CD1c-positive myeloid dendritic cell (primary cell): Measurements from ENCODE around the gene CST11.
A peak's percentile ranks its signal among the peaks of the same experiment; 100 is the strongest.

Experiments used
- DNase-seq: peaks from one replicate; pipeline ENCODE4 v3.0.0-alpha.2; 2016; ENCODE audit errors: extremely low spot score

CST11 gene

DNA sequence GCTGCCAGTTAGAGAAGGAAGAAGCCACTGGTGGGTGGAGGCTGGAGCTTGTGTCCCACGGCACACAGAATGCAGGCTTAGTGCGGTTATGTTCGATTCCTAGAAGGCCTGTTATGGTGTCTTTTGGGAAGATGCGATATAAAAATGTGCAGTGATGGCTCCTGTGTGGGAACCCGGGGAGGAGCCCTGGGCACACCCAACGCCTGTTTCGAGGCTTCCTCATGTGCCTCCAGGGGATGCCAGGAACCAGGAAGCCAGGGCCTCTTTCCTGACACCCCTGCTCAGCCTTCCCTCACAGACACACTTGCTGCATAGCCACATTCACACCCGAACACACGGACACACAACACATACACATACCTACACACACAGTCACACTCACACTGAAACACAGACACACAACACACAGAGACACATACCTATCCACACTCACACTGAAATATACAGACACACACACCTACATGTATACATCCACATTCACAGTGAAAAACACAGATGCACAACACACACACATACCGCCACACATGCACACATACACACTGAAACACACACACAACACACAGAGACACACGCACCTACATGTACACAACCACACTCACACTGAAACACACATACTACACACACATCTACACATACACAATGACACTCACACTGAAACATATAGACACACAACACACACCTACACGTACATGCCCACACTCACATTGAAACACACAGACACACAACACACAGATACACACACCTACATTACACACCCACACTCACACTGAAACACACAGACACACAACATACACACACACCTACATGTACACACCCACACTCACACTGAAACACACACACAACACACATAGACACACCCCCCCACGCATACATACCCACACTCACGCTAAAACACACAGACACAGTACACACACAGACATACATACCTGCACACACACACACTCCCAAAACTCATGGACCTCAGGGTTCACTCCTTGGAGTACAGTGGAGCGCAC is 1.2 kb upstream of the CST11 start:
- no peak for DNase-seq

DNA sequence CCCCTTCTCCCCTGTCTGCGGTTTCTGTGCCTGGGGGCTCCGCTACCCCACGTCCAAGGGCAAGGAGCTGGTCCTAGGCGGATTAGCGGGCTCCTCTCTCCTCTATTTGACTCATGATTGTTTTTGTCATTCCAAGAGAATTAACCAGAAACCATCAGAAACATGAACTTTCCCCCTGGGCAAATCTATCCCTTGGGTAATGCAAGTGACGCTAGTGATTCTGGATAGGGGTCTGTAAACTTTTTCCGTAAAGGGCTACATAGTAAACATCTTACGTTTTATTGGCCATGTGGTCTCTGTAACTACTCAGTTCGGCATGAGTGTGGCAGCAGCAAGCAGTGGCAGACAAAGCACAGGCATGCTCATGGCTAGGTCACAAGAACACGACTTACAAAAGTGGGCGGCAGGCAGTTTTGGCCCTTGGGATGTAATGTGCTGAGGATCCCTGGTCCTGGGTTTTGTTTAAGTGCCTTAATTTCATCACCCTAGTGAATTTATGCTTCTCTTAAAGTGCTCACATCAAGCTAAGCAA is 654 bp downstream of the CST11 start:
- no peak for DNase-seq

DNA sequence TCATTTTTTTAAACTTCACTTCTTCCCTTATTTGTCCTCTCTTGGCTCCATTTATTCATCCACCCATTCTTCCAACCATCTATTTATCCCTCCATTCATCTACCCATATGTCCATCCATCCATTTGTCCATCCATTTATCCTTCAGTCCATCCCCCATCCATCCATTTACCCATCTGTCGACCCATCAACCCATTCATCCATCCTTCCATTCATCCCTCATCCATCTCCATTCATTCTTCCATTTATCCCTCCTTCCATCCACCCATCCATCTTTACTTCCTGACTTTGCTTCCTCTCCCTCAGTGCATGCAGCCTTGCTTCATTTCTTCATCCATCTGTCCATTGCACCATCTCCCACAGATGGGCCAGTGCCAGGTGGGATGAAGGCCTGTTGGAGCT is 1.8 kb downstream of the CST11 start:
- DNase-seq: no peak

DNA sequence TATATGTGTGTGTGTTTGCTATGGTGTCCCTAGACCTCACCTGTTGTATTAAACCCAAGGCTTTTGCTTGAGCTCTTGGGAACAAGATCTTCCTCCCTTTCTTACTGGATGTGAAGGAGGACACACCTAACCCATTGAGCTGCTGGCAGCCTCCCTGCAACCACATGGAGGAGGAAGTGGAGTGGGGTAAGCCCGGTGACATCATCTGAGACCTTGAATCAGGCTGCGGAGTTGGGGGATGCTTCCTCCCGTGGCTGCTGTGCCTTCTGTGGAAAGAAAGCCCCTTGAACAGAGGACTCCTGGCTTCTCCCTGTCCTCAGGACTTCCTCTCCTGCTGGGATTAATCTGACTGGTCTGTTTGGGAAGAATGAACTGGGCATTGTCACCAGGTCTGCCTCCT is 3.3 kb downstream of the CST11 start:
- DNase-seq: peak; percentile 31

DNA sequence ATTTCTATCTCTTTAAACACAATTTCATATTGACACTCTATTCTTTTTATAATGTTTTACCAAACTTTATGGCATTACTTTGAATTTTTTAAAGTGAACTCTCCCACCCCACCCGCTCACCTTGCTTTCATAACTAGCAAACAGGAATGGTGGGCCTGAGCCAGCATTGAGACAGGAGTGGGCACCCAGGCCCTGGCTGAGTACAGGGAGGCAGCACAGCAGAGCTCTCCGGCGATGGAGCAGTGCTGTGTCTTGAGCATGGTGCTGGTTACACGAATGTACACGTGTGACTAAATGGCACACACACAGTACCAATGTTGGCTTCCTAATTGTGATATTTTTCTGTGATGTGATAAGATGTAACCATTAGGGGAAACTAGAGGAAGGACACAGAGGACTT is 4.5 kb downstream of the CST11 start:
- no peak for DNase-seq

DNA sequence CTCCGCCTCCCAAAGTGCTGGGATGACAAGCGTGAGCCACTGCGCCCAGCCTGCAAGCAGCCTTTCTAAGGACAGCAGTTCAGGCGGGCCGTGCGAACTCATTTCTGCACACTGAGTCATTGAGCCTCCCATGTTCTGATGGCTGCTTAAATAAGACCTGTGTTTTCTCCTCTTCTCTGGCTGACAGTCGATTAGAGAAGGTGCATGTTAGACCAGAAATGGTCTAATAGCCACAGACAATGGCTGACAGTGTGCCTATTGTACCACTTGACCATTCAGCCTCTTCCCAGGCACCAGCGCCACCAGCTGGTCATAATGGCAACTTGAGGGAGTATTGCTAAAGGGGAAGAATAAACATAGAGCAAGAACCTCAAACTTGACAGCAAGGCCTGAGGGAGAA is 6.2 kb downstream of the CST11 start:
- DNase-seq: peak; percentile 51

DNA sequence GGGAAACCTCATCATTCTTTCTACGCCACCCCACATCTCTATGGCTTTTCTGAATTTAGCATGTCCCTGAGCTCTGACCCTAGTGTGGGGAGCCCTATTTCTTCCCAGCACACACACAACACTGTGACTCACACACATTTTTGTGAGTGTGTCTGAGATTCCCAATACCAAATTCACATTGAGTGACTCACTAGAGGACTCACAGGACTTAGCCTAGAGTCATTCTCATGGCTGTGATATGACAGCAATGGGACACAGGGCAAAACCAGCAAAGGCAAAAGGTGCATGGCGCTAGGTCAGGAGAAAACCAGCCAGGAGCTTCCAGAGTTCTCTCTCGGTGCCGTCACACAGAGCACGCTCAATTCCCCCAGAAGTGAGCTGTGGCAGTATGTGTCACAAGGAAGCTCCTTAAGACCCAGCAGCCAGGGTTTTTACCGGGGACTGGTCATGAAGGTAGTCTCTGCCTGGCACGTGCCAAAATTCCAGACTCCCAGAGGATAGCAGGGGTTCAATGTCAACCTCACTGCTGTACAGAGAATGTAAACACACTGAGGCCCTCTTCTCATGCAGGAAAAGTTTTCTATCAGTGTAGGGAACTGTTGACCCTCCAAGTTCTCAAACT is 7.0 kb downstream of the CST11 start:
- DNase-seq: no peak

DNA sequence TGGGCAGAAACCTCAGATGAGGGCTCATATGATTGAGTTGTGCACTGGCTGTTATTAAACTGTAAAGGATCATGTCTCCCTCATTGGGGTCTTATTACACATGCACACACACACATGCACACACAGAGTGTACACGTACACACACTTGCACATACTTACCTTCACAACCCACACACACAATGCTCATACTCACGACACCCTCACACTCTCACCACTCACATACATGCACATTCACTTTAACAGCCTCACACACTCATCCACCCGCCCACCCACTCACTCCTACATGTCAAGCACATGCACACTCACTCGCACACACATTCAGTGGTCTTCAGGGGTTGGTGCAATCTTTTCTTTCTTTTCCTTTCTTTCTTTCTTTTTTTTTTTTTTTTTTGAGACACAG is 7.8 kb downstream of the CST11 start:
- DNase-seq: no peak

DNA sequence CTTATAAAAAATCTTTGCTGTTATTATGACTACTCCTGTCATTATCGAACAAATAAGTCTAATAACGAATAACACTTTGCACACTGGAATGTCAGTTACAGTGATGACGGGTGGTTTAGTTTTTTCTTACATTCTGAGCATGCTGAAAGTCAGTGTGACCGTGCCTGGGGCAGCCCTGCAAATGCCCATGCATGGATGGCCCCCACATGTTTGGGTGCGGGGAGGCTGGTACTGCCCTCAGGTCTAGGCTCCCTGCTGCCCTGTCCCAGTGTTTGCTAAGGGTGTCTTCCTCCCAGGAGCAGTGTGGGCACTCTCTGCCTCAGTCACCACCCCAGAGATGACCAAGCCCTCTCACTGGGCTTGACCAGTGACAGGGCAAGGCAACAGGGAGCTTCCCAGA is 10.2 kb downstream of the CST11 start:
- no peak for DNase-seq

DNA sequence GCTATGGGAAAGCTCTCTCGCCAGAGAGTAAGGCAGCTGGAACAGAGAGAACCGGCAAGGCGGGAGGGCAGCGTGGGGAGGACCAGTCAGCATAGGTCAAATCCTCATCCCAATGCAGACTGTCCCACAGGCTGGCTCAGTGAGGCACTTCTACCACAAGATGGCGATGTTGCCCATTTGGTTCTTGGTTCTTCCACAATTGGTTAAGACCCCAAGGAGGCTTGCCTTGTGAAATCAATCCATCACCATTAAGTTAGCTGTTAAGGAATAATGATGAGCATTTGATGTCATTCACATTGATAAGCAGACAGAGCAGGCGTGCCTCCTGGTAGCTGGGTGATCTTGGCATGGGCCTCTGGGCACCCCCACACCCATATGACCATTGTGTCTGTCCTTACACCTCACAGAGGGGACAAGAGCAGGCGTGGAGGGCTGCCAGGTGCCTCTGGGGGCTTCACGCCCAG is 10.8 kb downstream of the CST11 start:
- DNase-seq: peak; percentile 77

DNA sequence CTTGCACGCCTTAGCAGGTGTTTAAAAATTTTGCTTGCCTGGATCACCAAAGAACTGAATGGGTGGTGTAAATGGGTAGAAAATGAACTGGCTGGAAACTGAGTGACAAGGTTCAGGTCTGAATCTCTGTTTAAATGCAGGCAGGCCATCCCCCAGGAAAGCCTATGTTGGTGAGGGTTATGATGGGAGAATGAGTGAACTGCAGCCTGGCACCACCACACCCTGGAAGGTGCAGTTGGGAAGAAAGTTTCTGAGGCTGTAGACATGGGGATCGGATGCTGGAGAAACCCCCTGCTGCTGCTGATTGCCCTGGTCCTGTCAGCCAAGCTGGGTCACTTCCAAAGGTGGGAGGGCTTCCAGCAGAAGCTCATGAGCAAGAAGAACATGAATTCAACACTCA is 12.7 kb downstream of the CST11 start:
- DNase-seq: no peak

DNA sequence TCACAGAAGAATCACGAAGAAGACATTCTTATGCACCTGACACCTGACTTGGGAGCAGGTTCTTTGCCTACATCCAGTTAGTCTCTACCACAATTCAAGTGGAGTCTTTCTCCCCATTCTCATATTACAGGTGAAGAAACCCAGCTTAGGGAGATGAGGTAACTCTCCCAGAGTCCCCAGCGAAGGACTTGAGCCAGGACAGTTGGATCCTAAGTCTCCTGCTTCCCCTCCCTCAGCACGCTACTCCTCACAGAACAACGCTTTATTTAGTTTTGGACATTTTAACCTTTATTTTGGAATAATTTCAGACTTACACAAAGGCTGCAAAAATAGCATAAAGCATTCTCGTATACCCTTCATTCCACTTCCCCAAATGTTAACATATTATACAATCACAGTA is 14.0 kb downstream of the CST11 start:
- no peak for DNase-seq

DNA sequence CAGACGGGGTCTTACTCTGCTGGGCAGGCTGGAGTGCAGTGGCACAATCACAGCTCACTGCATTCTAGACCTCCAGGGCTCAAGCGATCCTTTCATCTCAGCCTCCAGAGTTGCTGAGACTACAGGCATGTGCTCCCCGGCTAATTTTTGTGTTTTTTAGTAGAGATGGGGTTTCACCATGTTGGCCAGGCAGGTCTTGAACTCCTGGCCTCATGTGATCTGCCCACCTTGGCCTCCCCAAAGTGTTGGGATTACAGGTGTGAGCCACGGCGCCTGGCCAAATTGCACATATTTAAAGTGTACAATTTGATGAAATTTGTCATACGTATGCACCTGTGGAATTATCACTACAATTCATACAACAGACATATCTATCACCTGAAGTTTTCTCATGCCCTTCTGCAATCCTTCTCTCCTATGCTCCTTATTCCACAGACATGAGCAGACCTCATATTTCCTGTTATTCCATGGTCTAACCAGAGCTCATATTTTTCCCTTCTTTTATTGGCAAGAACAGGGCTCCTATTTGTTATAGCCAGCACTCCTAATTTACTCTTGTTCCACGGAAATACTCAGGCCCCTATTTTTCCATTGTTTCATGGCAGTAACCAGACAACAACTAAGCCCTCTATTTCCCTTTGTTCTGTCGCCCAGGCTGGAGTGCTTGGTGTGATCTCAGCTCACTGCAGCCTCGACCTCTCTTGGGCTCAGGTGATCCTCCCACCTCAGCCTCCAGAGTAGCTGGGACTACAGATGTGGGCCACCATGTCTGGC is 15.4 kb downstream of the CST11 start:
- DNase-seq: no peak

DNA sequence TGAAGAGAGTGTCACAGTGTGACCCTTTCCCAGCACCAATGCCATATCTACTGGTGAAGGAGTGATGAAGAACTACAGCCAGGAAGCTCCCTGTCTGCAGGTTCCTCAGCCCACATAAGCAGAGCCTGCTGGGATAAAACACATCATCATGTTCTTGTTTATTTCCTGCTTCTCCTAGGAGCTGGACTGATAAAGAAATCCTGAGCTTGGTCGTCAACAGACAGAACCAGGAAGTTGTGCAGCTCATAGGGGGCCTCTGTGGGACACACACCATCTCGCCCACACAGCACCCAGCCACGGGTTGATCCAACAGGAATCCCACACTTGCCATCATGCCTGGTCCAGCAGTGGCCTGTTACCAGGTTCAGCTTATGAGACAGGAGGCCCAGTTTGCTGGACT is 16.0 kb downstream of the CST11 start:
- no peak for DNase-seq

DNA sequence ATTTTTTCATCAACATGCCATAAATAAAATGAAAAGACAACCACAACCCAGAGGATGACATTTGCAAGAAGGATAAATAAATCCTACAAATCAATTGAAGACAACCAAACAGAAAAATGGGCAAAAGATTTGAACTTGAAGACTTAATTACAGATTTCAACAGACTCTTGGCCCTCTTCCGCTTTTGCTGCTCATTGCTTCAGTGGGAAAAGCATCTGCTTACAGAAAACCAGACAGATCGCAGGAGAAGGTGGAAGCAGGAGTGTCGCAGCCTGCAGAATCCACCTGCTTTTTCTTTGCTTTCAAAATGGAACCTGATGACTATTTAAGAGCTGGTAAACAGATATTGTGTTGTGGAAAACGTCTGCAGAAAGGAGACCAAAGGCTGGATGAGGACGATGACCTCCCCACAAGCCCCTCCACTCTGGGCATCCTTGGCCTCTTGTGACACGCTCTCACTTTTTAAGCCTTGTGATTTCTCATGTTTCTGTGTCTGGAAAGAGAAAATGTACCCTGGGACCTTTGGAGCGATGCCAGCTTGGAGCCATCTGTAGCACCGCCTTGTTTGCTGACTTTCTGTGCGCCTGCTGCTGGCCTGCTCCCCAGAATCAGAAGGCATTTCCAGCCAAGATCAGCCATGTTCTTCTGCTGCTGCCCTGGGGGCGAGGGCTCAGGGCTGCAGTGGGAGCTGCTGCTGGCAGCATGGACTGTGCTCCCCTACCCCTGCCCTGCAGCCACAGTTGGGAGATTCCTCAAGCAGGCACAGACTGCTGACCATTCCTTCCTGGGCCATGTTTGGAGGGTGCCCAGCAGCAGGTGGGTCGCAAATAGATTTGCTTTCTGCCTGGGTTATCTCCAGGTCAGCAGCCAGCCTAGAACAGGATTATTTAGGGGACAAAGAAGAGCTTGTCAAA is 16.8 kb downstream of the CST11 start:
- DNase-seq: no peak

DNA sequence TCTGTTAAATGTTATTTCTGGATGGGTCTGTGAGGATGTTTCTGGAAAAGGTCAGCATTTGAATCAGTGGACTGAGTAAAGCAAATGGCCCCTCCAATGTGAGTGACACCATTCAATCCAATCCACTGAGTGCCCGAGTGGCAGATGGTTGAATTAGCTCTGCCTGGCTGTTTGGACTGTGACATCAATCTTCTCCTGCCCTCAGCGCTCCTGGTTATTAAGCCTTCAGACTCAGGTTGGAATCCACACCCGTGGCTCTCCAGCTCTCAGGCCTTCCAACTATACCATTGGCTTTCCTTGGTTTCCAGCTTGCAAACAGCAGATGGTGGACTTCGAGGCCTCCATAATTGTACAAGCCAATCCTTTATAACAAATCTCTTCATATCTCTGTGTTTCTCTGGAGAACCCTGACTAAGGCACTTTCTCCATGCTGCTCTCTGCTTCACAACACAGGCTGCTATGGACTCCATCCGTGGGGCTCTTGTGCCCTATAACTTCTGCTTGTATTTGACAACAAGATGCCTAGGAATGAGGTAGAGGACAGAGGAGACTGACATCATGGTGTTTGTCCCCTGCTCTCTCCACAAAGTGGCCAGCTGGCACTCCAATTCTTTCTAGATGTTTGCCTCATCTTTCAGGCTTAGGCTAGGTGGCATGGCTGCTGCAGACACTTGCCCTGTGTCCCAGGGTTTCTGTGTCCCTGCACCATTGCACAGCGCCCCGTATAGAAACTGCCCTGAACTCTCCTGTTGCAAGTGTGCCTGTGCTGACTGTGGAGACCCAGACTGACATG is 18.0 kb downstream of the CST11 start:
- no peak for DNase-seq

DNA sequence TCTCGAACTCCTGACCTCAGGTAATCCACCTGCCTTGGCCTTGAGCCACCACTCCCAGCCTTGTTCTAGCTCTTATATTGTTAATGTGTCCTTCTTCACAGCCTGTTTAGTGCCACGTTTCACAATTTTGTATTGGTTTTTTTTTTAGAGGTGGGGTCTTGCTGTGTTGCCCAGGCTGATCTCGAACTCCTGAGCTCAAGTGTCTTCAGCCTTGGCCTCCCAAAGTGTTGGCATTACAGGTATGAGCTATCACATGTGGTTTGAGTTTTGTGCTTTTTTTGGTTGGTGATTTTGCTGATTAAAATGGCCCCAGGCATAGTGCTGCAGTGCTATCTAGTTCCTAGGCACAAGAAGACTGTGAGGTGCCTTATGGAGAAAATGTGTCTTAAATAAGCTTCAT is 19.0 kb downstream of the CST11 start:
- DNase-seq: no peak

DNA sequence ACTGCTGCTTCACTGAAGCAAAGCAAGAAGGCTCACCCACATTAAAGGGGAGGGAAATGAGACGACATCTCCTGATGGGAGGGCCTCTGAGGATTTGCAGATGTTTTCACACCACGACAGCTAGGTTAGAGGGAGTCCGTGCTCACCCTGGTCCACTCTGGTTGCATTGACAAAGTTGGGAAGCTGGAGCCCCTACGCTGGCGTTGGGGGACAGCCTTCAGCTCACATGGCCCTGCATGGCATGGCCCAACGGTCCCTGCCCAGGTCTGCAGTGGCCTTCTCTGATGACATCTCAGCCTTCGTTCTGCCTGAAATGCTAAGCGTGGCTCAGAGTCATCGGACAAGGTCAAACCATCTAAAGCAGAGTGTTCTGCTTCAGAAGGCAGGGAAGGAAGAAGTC is 27.5 kb downstream of the CST11 start:
- no peak for DNase-seq

DNA sequence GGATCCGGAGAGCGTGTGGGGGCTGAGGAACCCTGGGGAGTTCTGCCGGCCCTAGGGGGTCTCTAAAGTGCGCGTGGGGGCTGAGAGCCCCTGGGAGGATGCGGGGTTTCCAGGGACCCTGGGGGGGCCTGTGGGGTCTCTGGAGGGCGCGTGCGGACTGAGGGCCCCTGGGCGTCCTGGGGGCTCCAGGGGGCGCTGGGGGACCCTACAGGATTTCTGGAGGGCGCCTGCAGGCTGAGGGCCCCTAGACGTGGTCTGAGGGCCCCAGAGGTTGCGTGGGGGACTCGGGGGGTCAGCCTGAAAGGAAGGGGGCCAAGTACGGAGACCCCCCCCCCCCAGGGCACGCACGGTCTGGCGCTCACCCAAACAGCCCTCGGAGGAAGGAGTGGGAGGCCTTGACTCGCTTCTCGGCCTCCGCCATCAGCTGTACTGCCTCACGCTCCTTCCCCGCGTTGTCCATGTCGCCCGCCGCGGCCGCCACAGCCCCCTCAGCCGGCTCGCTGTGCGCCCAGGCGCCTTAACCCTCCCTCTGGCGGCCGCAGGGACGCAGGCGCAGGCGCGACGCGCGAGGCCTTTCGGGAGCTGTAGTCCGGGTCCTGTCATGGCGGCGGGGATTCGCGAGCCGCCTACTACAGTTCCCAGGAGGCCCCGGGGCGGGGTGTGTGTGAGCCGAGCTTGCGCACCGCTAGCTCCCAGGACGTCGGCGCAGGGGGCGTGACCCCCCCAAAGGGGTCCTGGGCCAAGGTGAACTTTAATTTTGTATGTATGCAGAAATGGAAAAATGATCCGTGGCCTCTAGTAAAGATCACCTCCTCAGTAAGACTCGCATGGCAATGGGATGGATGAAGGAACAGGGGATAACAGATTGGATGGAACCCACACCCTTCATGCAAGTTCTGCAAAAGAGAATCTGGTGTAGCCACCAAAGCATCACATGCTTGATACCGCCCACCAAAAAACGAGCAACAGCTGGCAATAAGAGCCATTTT is 31.4 kb downstream of the CST11 start, which contains the start of gene NAPB:
NAPB (minus strand) TSS at position 546 of the 989 bp plus-strand sequence; CDS start at position 460, 86 bp downstream.
- peak; percentile 95 for DNase-seq
